Thyroid gland (tissue), 4 donors: ENCODE measurements around the gene ACYP2.

Experiments
- POLR2A ChIP-seq, 2 donors: fragments of 450-650 bp; IDR thresholded peaks; one replicate each; pipeline ENCODE4 v1.6.1; 2017; ENCODE audit warnings: antibody characterized with exemption in 2 of 2, mild to moderate bottlenecking in 2 of 2, moderate library complexity in 1 of 2
- TF ChIP-seq, protein P1 (sequence below), 6 experiments: fragments of 200-600 bp in 3 of 6; fragments of 450-650 bp in 3 of 6; sonication (generic) in 3 of 6; IDR thresholded peaks; one replicate each; pipeline ENCODE4 v1.5.1; 2016 to 2019; ENCODE audit warnings: antibody characterized with exemption in 6 of 6, mild to moderate bottlenecking in 2 of 6, inconsistent platforms in 1 of 6, moderate library complexity in 1 of 6

DNA sequence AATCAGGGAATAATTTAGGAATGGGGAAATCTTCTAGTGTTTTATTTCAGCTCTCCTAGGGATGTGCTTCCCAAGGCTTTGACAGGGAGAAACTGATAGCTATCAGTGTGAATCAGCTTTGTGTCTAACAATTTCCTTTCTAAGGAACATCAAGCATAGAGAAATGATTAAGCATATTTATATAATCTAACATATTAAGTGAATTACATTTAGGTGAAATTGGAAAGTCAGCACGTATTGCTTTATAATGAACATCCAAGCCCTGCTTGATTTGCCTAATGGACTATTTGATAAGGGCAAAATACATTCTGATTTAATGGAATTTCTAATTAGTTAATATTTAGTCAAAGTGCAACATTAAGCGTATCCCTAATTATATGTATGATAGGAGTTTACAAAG is 160.1 kb downstream of the ACYP2 start:
- TF ChIP-seq, protein P1, sequence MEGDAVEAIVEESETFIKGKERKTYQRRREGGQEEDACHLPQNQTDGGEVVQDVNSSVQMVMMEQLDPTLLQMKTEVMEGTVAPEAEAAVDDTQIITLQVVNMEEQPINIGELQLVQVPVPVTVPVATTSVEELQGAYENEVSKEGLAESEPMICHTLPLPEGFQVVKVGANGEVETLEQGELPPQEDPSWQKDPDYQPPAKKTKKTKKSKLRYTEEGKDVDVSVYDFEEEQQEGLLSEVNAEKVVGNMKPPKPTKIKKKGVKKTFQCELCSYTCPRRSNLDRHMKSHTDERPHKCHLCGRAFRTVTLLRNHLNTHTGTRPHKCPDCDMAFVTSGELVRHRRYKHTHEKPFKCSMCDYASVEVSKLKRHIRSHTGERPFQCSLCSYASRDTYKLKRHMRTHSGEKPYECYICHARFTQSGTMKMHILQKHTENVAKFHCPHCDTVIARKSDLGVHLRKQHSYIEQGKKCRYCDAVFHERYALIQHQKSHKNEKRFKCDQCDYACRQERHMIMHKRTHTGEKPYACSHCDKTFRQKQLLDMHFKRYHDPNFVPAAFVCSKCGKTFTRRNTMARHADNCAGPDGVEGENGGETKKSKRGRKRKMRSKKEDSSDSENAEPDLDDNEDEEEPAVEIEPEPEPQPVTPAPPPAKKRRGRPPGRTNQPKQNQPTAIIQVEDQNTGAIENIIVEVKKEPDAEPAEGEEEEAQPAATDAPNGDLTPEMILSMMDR (IDR thresholded peaks at IDR 0.05), result no peak
- no peak for TF ChIP-seq POLR2A (IDR thresholded peaks at IDR 0.05)
